ENCODE data around the gene DIS3L.
A peak's percentile ranks its signal among the peaks of the same experiment; 100 is the strongest.
"Not testable (repeated sequence)": the region's sequence is repeated elsewhere in the genome, so short reads cannot be mapped to it uniquely, and the experiment has no call there.

DIS3L gene

DNA sequence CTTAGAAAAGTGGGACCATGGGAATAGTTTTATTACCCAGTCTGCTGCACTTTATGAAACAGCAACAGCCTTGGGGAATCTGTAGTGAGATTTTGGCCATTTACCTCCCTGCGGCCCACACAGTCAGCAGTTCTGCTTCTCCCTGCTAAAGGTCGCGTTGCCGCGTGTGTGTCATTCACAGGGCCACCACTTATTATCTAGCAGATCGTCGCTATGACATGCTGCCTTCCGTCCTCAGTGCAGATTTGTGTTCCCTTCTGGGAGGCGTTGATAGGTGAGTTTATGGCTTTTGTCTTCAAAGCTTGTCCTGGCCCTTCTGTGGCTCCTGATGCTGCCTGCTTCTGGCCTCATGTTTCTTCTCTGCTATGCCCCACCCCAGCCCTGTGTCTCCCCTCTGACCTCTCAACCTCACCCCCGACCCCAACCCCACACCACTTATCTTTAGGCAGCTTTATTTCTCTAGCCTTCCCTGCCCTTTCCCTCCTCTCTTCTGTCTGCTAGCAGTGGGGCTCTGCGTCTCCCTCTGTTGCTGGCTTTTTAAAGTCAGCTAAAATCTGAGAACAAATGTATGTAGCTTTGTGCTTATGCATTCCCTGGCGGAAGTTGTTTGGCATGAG is 30.1 kb downstream of the DIS3L start:
- DNase-seq = no peak

DNA sequence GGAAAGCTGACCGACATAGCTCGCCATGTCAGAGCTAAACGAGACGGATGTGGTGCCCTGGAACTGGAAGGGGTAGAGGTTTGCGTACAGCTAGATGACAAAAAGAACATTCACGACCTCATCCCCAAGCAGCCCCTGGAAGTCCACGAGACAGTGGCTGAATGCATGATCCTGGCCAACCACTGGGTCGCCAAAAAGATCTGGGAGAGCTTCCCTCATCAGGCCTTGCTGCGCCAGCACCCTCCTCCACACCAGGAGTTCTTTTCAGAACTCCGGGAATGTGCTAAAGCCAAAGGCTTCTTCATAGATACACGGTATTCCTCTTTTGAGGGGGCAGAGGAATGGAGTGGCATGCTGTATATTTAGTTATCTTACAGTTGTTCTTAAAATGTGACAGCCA is 32.7 kb downstream of the DIS3L start:
- DNase-seq = no peak

DNA sequence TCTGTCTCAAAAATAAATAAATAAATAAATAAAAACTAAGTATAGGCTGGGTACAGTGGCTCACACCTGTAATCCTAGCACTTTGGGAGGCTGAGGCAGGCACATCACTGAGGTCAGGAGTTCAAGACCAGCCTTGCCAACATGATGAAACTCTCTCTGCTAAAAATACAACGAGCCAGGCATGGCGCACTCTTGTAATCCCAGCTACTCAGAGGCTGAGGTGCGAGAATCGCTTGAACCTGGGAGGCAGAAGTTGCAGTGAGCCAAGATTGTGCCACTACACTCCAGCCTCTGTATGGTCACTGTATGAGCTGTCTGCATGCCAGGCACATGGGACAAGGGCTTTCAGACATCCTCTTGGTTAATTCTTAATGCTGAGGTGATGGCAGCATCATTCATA is 34.4 kb downstream of the DIS3L start:
- DNase-seq = no peak

DNA sequence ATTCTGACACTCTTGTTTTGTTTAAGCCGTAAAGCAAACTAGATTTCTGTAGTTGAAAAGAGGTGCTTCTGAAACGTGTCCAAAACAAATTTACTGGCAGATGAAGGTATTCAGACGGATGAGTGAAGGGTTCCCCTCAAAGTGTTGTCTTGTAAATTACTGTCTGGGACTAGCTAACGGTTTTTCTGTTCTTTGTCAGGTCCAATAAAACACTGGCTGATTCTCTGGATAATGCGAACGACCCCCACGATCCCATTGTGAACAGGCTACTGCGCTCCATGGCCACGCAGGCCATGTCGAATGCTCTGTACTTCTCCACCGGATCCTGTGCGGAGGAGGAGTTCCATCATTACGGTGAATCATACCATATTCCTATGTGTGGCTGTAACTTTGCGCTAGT is 35.4 kb downstream of the DIS3L start:
- DNase-seq = no peak

DNA sequence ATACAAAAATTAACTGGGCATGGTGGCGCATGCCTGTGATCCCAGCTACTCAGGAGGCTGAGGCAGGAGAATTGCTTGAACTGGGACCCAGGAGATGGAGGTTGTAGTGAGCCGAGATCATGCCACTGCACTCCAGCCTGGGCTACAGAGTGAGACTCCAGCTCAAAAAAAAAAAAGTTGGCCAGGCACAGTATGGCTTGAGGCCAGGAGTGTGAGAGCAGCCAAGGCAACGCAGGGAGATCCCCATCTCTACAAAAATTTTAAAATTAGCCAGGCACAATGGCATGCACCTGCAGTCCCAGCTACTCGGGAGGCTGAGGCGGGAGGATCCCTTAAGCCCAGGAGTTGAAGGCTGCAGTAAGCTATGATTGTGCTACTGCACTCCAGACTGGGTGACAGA is 55.2 kb downstream of the DIS3L start:
- DNase-seq = not testable (repeated sequence)

DNA sequence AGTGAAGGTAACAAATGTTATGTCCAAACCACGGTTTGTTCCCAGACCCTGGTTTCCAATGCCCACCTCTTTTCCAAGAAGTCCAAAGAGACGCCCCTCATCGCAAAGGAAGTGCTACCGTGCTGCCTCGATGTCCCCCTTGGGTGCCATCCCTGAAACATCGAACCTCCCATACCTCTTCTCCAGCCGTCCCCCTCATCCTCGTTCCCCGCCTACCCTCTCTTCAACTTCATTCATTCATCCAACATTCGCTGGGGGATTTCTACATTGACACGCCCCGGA is 62.6 kb downstream of the DIS3L start:
- DNase-seq = no peak

DNA sequence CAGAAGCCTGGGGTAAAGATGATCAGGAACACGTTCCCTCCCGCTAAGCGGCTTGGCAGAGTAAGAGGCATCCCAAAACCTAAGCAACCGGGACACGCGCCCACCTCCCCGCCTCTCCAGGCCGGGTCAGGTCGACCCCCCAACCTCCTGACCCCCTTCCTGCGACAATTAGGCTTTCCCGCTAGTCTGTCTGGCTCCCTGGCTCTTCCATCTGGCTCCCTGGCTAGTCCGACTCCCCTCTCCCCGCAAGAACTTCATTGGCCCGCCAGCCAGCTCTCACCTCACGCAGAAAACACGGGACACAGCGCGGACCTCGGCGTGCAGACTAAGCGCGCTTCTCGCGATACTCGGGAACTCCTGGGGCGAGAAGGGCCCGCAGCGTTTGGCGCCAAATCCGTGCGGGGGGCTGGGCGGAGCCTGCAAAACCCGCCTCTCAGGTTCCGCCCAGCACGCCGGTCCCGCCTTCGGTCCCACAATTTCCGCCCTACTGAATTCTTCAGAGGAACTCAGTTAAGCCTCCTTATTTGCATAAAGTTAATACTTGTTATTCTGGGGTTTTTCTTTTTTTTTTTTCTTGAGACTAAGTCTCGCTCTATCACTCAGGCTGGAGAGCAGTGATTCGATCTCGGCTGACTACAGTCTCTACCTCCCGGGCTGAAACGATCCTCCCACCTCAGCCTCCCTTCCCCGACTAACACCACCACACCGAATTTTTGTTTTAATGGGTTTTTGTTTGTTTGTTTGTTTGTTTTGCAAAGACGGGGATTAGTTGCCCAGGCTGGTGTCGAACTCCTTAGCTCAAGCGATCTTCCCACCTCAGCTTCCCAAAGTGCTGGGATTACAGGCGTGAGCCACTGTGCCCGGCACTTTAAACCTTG is 63.2 kb downstream of the DIS3L start, which contains the start of gene TIPIN:
TIPIN (minus strand) TSS at position 327 of the 878 bp plus-strand sequence. CDS start 3,738 bp downstream, outside the sequence.
- peak; percentile 95 for DNase-seq

DNA sequence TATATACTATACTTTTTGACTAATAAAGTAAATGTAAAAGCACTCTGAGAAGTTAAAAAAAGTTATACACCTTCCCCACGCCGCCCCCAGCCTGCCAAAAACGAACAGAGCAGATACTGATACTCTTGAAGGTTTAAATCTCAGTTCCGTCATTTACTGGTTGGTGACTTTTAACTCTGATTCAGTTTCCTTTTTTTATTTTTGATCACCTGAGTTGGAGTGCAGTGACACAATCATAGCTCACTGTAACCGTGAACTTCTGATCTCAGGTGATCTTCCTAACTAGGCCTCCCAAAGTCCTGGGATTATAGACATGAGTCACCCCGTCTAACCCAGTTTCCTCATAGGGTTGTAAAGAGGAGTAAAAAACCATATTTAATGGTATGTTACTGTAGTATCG is 66.4 kb downstream of the DIS3L start:
- no peak for DNase-seq

DNA sequence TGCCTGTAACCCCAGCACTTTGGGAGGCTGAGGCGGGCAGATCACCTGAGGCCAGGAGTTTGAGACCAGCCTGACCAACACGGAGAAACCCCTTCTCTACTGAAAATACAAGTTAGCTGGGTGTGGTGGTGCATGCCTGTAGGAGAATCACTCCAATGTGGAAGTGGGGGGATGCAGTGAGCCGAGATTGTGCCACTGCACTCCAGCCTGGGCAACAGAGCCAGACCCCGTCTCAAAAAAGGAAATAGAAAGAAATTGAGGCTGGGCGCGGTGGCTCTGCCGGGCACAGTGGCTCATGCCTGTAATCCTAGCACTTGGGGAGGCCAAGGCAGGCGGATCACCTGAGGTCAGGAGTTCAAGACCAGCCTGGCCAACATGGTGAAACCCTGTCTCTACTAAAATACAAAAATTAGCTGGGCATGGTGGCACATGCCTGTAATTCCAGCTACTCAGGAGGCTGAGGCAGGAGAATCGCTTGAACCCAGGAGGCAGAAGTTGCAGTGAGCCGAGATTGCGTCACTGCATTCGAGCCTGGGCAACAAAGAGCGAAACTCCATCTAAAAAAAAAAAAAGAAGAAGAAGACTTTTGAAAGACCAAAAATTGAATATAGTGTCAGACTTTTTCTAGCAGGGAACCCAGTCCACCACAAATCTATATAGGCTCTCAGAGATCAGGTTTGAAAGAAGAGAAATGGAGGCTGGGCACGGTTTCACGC is 68.5 kb downstream of the DIS3L start:
- DNase-seq = not testable (repeated sequence)

DNA sequence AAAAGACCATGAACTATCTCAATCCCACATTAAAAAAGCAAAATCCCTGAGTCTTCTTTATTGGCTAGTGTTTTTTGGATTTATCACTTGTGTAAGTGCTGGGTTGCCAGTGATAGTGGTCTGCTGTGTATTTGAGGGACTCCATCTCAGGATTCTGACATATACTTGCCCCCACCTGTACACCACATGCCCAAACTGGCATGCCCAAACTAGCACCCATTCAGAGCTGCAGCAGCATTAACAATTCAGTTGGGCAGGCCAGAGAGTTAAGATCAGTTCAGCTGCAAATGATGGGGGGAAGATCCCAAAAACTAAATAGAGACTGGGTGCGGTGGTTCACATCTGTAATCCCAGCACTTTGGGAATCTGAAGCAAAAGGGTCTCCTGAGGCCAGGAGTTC is 69.4 kb downstream of the DIS3L start:
- no peak for DNase-seq

DNA sequence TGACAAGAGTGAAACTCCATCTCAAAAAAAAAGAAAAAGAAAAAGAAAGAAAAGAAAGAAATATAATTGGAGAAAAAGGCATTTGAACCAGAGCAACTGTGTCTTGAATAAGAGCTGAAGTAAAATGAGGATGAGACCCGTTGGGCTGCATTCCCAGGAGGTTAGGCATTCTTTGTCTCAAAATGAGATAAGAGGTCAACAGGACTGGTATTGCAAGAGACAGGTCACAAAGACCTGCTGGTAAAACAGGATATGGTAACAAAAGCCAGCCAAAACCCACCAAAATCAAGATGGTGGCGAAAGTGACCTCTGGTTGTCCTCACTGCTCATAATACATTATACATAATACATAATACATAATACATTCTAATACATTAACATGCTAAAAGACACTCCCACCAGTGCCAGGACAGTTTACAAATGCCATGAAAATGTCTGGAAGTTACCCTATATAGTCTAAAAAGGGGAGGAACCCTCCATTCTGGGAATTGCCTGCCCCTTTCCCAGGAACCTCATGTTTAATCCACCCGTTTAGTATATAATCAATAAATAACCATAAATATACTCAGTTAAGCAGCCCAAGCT is 71.7 kb downstream of the DIS3L start:
- no peak for DNase-seq

DNA sequence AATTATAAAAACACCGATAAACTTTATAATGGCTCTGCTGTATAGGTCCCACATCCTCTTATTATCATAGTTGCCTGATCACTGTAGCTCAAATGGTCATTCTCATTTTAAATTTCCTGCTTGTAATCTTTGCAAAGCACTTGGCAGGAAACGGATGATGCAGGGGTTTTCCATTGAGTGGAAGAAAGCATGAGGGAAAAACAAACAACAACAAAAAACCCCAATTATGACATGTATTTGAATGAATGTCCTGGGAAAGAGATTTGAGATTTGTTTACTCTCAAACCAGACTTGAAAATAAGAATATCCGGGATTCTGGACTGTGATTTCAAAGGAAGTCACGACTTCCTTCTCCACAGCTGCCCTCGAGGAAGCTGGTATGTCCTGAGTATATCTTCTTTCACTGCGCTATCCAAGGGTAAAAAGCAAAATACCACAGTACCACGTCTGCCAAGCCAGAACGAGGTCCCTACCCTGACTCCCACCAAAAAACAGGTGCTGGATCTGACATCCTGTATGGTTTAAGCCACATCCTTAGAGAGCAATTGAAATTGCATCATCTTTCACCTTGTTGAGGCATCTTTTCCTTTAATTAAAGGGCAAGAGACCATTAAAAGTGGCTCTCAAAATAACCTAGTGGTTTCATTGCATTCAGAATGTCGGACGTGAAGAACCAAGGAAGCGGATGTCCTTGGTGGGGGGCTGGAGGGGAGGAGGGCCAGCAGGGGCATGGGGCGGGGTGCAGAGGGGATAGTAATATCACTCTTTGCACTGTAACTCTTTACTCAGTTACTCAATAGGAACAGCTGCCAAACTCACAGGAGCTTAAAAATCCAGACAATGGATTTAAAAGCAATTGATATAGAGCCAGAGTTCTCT is 76.6 kb downstream of the DIS3L start:
- no peak for DNase-seq

DNA sequence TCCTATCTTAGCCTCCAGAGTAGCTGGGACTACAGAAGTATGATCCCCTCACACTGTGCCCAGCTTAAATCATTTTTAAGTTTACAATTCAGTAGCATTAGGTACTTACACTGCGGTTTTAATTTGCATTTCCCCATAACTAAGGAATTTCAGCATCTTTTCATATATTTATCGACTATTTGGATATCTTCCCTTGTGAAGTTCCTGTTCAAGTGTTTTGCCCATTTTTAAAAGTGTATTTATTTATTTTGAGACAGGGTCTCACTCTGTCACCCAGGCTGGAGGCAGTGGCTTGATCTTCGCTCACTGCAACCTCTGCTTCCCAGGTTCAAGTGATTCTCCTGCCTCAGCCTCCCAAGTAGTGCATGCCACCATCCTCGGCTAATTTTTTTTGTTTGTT is 80.8 kb downstream of the DIS3L start:
- no peak for DNase-seq

DNA sequence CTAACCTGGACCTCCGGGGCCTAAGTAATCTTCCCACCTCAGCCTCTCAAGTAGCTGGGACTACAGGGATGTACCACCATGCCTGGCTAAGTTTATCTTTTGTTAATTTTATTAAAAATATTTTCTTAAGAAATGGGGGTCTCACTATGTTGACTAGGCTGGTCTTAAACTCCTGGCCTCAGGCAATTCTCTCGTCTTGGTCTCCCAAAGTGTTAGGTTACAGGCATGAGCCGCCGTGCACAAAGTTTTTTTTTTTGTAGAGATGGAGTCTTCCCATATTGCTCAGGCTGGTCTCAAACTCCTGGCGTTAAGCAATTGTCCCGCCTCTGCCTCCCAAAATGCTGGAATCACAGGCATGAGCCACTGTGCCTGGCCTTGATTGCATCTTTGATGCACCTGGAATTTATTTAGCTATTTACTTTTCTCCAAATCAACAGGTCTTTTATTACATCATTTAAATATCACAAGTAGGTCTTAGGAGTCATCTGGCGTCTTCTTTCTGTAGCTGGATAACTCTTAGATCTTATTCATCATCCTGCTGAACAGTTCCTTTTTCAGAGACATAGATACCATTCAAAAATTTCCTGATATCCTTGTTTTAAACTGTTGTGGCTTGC is 85.6 kb downstream of the DIS3L start:
- no peak for DNase-seq

DNA sequence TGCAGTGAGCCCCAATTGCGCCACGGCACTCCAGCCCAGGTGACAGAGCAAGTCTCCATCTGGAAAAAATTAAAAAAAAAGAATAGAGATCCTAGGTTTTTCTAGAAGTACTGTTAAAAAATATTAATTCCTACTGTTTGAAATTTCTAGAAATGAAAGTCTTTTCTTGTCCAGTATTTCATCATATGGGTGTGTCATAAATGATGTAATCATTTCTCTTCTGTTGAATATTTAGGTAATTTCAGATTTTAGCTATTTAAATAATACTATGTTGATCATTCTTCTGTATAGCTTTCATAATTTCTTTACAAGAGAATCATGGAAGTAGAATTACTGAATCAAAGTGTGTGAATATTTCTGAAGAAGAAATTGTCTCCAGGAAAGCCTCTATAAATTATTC is 88.0 kb downstream of the DIS3L start:
- not testable (repeated sequence) for DNase-seq

All from retina (tissue), 1 donor.